Muscle layer of duodenum (tissue), 2 donors: ENCODE results near the gene TOMM34.

Source experiments
- H3K27ac ChIP-seq: one replicate; pipeline ENCODE4 v1.7.0; 2013; ENCODE audit warnings: mild to moderate bottlenecking, low read length
- H3K27me3 ChIP-seq: one replicate; pipeline ENCODE4 v1.7.0; 2013; ENCODE audit warnings: low read depth, mild to moderate bottlenecking, control low read depth, low read length
- H3K36me3 ChIP-seq, 2 donors: one replicate each; pipeline ENCODE4 v1.7.0; 2013; ENCODE audit warnings: low read length in 2 of 2, control low read depth in 1 of 2, mild to moderate bottlenecking in 1 of 2; ENCODE audit not compliant: insufficient read depth in 2 of 2, control insufficient read depth in 1 of 2
- H3K4me1 ChIP-seq, 2 donors: one replicate each; pipeline ENCODE4 v1.7.0; 2013; ENCODE audit warnings: low read length in 2 of 2, mild to moderate bottlenecking in 2 of 2, control low read depth in 1 of 2, moderate library complexity in 1 of 2; ENCODE audit not compliant: insufficient read depth in 2 of 2, control insufficient read depth in 1 of 2
- H3K4me3 ChIP-seq, 2 donors: one replicate each; pipeline ENCODE4 v1.7.0; 2013; ENCODE audit warnings: low read length in 2 of 2, low read depth in 1 of 2, mild to moderate bottlenecking in 1 of 2
- H3K9me3 ChIP-seq, 2 donors: one replicate each; pipeline ENCODE4 v1.7.0; 2013; ENCODE audit warnings: low read length in 2 of 2, control low read depth in 1 of 2, mild to moderate bottlenecking in 1 of 2; ENCODE audit not compliant: control insufficient read depth in 1 of 2
- donor health status: healthy.

TOMM34 gene

DNA sequence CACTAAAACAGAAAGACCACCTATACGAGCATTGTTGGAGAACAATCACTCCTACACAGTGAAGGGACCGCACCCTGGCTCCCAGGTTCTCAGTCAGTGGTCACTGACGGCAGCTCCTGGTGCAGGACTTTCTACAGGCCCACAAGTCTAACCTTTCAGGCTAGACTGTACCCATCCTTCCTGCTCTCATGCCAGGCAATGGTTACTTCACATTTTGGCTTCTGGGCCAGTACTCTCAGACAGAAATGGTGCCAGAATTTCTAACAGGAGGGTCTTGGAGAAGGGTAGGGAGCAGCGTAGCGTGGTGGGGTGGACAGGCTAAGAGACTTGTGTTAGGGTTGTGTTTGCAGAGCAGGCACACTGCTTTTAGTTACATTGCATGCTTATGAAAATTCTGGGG is 12.1 kb downstream of the TOMM34 start:
- peaks cover 53 to 90% of the 10 kb centered on the region in 2 donors for H3K36me3 ChIP-seq
- no peaks in the 10 kb centered on the region for H3K9me3 ChIP-seq
- H3K4me3 ChIP-seq: no peak overlapping the region
- H3K4me1 ChIP-seq: no peaks in the 10 kb centered on the region
- no peaks in the 10 kb centered on the region for H3K27me3 ChIP-seq
- no peak overlapping the region for H3K27ac ChIP-seq

- peaks cover 67 to 90% of the 10 kb centered on the region in 2 donors for H3K36me3 ChIP-seq
- no peak overlapping the region for H3K4me3 ChIP-seq
- no peaks in the 10 kb centered on the region for H3K4me1 ChIP-seq
- no peaks in the 10 kb centered on the region for H3K27me3 ChIP-seq
- H3K27ac ChIP-seq: no peak overlapping the region
- H3K9me3 ChIP-seq: no peaks in the 10 kb centered on the region
Observed at GRCh38 chr20:44946271-44946852, 13.8 kb downstream of the TOMM34 start.

- Histone ChIP-seq H3K36me3 (peaks cover 63 to 86% of the 10 kb centered on the region in 2 donors), H3K4me1 (no peaks in the 10 kb centered on the region), H3K27me3 (no peaks in the 10 kb centered on the region), H3K27ac (no peak overlapping the region), H3K4me3 (no peak overlapping the region), H3K9me3 (no peaks in the 10 kb centered on the region)
Observed at GRCh38 chr20:44945261-44945660, 14.9 kb downstream of the TOMM34 start.

DNA sequence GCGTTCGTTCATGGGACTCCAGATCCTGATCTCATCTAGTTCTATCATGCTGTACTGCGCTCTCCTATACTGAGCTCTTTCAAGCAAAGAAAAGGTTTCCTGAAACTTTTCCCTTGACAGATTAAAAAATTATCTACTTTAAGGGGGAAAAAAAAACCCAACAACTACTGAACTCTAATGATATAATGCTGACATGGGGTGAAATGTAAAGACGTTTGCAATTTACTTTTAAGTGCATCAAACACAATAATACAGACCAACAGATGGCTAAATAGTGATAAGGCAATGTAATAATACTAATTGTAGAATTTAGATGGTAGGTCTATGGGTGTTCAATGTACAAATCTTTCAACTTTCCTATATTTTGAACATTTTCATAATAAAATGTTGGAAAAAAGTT is 16.4 kb downstream of the TOMM34 start:
- no peak overlapping the region for H3K4me3 ChIP-seq
- no peaks in the 10 kb centered on the region for H3K4me1 ChIP-seq
- H3K9me3 ChIP-seq: no peaks in the 10 kb centered on the region
- H3K36me3 ChIP-seq: peaks cover 67 to 76% of the 10 kb centered on the region in 2 donors
- H3K27ac ChIP-seq: no peak overlapping the region
- no peaks in the 10 kb centered on the region for H3K27me3 ChIP-seq

GRCh38 chr20:44942264-44942973 is 17.8 kb downstream of the TOMM34 start:
- Histone ChIP-seq H3K9me3 (no peaks in the 10 kb centered on the region), H3K27me3 (no peaks in the 10 kb centered on the region), H3K4me1 (no peaks in the 10 kb centered on the region), H3K27ac (no peak overlapping the region), H3K36me3 (peaks cover 56 to 66% of the 10 kb centered on the region in 2 donors), H3K4me3 (no peak overlapping the region)

GRCh38 chr20:44941120-44941691 is 19.0 kb downstream of the TOMM34 start:
- Histone ChIP-seq H3K27ac (no peak overlapping the region), H3K9me3 (no peaks in the 10 kb centered on the region), H3K4me1 (no peaks in the 10 kb centered on the region), H3K4me3 (no peak overlapping the region), H3K27me3 (no peaks in the 10 kb centered on the region), H3K36me3 (peaks cover 56 to 68% of the 10 kb centered on the region in 2 donors)

DNA sequence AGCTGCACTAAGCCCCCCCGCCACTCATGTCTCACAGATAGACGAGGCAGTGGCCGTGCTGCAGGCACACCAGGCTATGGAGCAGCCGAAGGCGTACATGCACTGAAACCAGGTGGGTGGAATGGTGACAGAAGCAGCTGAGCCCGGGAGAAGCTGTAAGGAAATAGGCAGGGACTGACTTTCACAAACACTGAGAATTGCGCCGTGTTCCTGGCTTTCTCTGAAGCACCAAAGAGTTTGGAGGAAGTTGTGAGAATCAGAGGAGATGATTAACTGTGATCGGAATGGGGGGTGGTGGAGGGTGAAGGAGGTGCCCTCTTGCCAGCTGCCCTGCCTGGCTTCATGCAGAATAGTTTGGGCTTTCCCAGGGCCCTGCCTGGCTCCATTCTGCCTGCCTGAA is 21.6 kb downstream of the TOMM34 start:
- Histone ChIP-seq H3K9me3 (no peaks in the 10 kb centered on the region), H3K27me3 (no peaks in the 10 kb centered on the region), H3K36me3 (peaks cover 40 to 45% of the 10 kb centered on the region in 2 donors), H3K27ac (no peak overlapping the region), H3K4me1 (no peaks in the 10 kb centered on the region), H3K4me3 (no peak overlapping the region)

DNA sequence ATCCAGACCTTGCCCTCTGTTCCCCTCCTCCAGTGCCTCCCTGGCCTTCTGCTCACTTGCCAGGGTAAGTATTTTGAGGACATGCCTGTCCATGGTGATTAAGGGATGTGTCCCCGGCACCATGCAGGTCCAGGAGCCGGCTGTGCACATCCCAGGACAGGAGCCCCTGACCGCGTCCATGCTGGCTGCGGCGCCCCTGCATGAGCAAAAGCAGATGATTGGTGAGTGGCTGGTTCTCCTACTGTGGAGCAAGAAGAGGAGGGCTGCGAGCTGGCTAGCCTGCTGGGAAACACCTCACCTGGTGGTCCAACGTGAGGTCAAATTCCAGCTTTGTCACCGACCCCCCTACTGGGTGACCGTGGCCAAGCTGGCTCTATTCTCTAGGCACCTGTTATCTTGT is 23.7 kb downstream of the TOMM34 start:
- H3K27ac ChIP-seq: no peak overlapping the region
- no peaks in the 10 kb centered on the region for H3K4me1 ChIP-seq
- H3K9me3 ChIP-seq: no peaks in the 10 kb centered on the region
- no peaks in the 10 kb centered on the region for H3K27me3 ChIP-seq
- no peak overlapping the region for H3K4me3 ChIP-seq
- peaks cover 18 to 33% of the 10 kb centered on the region in 2 donors for H3K36me3 ChIP-seq

DNA sequence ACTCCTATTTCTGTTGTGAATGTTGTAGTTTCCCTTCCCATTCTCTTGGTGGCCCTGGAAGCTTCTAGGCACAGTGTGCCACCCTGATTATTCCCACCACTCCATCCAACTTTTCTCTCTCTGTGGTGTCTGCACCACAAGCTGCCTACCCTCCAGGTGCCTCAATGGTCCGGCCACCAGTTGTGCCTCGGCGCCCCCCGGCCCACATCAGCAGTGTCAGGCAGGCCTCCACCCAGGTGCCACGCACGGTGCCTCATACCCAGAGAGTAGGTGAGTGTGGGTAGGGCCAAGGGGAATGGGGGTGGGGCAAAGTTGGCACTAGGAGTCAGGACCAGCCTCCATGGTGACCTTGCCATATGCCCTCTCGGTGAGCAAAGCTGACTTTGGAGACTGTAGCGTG is 27.3 kb downstream of the TOMM34 start:
- Histone ChIP-seq H3K4me3 (no peak overlapping the region), H3K4me1 (no peaks in the 10 kb centered on the region), H3K36me3 (peaks cover 0 to 24% of the 10 kb centered on the region in 2 donors), H3K9me3 (no peaks in the 10 kb centered on the region), H3K27me3 (no peaks in the 10 kb centered on the region), H3K27ac (no peak overlapping the region)

- Histone ChIP-seq H3K4me3 (no peak overlapping the region), H3K9me3 (no peaks in the 10 kb centered on the region), H3K27ac (no peak overlapping the region), H3K36me3 (peaks cover 0 to 16% of the 10 kb centered on the region in 2 donors), H3K4me1 (no peaks in the 10 kb centered on the region), H3K27me3 (no peaks in the 10 kb centered on the region)
Observed at GRCh38 chr20:44931911-44932310, 28.3 kb downstream of the TOMM34 start.

GRCh38 chr20:44930517-44931168 is 29.6 kb downstream of the TOMM34 start:
- no peak overlapping the region for H3K4me3 ChIP-seq
- H3K27ac ChIP-seq: no peak overlapping the region
- H3K9me3 ChIP-seq: no peaks in the 10 kb centered on the region
- peaks cover 0 to 9% of the 10 kb centered on the region in 2 donors for H3K36me3 ChIP-seq
- H3K27me3 ChIP-seq: no peaks in the 10 kb centered on the region
- no peaks in the 10 kb centered on the region for H3K4me1 ChIP-seq
